GM21529 (cell line): Measurements from ENCODE around the gene PTPRN2.
"Not testable (repeated sequence)": the region's sequence is repeated elsewhere in the genome, so short reads cannot be mapped to it uniquely, and the experiment has no call there.

ENCODE experiments used
- ATAC-seq: cut with Tn5 transposase; IDR thresholded peaks from one replicate; pipeline ENCODE4 v1.9.1; 2021; ENCODE audit not compliant: unreplicated experiment

The PTPRN2 gene

GRCh38 chr7:157563467-157564135, 1024.0 kb downstream of the PTPRN2 start:
- ATAC-seq = not testable (repeated sequence)

DNA sequence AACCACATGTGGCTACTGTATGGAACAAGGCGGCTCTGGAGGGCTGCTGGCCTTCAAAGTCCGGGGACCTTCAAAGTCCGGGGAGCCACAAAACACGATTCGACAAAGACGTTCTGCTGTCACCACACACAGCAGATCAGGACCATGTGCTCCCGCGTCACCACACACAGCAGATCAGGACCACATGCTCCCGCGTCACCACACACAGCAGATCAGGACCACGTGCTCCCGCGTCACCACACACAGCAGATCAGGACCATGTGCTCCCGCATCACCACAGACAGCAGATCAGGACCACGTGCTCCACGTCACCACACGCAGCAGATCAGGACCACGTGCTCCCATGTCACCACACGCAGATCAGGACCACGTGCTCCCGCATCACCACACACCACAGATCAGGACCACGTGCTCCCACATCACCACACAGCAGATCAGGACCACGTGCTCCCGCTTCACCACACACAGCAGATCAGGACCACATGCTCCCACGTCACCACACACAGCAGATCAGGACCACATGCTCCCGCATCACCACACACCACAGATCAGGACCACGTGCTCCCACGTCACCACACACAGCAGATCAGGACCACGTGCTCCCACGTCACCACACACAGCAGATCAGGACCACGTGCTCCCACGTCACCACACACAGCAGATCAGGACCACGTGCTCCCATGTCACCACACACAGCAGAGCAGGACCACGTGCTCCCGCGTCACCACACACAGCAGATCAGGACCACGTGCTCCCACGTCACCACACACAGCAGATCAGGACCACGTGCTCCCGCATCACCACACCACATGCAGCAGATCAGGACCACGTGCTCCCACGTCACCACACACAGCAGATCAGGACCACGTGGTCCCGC, 1024.9 kb downstream of the PTPRN2 start:
- ATAC-seq = not testable (repeated sequence)

- no peak for ATAC-seq
These were observed 1025.7 kb downstream of the PTPRN2 start for GRCh38 chr7:157561816-157562410.

DNA sequence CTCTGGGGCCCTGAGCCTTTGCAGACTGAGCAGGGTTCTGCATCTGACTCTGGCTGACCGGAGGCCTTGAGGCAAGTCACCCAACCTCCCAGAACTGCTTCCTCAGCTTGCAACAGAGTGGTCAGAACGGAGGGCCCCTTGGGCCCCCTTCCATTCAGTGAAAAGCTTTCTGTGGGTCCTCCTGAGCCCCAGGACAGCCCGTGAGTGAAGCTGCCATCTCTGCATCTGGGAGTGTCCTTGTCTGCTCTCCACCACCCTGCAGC, 1026.2 kb downstream of the PTPRN2 start:
- no peak for ATAC-seq

DNA sequence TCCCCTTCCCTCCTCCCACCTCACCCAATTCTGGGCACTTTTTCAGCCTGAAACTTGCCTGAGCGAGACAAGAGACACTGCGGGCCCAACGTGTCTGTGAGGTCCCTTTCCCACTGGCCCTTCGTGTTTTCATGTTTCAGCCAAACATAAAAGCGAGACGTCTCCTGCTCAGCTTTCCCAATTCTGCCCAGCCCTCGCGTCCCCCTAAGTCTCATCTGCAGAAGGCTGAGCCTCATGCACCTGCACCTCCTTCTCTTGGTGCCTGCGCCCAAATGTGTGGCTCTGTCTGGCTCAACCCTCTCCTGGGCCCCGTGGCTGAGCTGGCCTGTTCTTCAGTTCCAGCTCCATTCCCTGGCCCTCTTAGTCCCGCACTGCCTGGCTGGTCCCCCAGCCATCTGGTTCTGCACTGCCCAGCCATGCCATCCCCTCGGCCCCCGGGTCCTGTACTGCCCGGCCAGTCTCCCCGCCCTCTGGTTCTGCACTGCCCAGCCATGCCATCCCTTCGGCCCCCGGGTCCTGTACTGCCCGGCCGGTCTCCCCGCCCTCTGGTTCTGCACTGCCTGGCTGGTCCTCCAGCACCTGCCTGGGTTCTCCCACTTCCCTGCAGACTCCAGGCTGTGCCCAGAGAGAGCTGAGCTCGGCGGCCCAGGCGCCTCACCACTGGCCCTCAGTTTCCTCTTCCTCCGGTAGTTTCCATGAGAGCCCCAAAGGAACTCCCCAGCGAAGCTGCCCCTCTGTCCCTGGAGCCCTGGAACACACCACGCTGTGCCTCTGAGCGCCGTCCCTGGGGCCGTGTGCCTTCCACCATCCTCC, 1026.7 kb downstream of the PTPRN2 start:
- ATAC-seq = no peak

GRCh38 chr7:157560258-157560654, 1027.4 kb downstream of the PTPRN2 start:
- ATAC-seq = no peak

DNA sequence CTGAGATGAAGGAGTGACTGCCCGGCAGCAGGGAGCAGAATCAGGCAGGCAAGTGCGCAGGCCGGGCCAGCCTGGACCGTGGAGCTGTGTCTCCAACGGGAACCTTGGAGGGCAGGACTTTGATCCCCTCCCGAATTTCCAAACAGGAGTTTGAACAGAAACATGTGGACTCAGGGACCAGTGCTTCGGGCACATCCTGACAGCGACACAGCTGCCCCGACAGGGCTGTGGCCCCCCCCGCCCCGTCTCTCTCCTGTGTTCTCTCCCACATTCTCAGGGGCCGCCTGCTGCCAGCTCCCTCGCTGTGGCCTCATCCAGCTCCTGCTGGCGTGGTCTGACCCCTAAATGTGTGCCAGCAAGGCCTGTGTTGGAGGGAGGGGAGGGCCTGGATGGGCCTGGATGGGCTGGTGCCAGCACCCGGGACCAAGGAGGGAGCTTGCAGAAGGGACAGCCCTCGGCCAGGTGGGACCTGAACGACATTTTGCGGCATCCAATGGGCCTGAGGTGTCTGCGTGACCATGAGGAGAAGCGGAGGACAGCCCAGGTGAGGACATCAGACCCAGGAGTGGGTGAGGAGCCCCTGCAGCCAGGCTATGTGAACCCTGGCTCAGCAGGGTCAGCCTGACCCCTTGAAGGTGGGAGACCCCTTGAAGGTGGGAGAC, 1027.9 kb downstream of the PTPRN2 start:
- no peak for ATAC-seq

DNA sequence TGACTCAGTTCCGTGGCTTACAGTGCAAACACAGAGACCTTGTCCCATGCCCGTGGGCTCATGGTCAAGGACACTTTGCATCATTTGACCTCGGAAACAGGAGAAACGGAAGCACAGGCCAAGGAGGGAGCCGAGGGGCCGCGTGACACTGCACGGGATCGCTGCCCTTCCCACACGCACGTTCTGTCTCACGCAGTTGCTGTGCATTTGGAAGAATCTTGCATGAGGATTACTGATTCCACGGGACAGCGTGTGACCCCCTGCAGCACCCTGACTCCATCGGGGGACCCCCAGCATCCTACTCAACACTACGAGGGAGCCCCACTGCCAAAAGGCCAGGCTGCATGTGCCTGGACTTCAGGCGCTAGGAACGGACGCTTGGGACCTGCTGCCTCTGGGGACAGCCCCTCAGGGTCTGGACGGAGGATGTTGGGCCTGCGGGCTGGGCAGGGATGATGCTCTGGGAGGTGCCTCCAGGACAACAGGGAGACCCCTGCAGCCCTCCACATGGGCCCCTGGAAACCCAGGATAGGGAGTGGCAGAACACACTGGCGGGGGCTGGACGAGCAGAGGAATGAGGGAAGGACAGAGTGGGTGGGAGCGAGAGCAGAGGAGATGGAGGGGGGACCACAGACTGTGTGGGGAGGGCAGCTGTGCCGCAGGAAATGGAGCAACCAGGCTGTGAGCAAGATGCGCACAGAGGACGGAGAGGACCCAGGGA, 1028.6 kb downstream of the PTPRN2 start:
- no peak for ATAC-seq

DNA sequence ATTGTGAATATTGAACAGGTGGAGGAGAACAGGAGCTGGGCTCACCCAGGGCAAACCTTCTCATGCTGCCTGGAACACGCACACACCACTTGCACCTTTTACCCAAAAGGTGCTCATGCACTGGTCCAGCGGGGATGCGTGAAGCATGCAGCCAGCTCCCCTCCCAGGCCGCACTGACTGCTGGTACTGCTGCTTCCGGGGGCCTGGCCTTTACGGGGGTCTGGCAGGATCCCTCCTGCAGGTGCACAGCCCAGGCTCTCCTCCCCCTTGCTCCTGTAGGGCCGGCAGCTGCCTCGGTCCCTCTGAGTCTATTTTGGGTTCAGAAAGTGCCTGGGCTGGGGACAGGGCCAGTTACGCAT, 1029.1 kb downstream of the PTPRN2 start:
- no peak for ATAC-seq

- no peak for ATAC-seq
These were observed 1029.6 kb downstream of the PTPRN2 start for GRCh38 chr7:157558061-157558460.

- ATAC-seq = no peak
These were observed 1030.4 kb downstream of the PTPRN2 start for GRCh38 chr7:157557263-157557662.

DNA sequence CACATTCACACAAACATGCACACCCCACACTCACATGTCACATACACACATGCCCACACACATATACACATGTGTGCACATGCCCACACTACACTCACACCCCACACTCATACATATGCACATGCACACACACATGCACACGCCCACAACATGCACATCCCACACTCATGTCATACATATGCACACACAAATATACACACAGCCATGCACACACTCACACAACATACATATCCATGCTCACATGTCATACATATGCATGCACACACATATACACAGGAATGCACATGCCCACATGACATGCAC, 1031.0 kb downstream of the PTPRN2 start:
- no peak for ATAC-seq

GRCh38 chr7:157555944-157556641, 1031.5 kb downstream of the PTPRN2 start:
- no peak for ATAC-seq

DNA sequence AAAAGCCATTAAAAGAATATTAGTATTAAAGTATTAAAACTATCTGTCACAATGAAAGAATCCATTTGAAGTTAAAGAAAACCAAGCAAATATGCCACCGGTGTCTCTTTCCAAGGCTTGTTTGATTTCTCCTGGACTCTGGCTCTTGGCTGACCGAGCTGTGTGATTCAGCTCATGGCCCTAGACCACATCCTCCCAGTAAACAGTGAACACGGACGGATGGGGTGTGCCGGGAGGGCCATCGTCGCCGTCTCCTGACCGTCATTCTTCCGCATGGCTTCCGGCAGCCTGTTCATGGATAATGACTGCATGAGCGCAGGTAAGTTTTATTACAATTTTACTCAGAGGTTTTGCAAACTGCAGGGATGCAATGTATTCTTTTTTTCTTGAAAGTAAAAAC, 1032.3 kb downstream of the PTPRN2 start:
- no peak for ATAC-seq

DNA sequence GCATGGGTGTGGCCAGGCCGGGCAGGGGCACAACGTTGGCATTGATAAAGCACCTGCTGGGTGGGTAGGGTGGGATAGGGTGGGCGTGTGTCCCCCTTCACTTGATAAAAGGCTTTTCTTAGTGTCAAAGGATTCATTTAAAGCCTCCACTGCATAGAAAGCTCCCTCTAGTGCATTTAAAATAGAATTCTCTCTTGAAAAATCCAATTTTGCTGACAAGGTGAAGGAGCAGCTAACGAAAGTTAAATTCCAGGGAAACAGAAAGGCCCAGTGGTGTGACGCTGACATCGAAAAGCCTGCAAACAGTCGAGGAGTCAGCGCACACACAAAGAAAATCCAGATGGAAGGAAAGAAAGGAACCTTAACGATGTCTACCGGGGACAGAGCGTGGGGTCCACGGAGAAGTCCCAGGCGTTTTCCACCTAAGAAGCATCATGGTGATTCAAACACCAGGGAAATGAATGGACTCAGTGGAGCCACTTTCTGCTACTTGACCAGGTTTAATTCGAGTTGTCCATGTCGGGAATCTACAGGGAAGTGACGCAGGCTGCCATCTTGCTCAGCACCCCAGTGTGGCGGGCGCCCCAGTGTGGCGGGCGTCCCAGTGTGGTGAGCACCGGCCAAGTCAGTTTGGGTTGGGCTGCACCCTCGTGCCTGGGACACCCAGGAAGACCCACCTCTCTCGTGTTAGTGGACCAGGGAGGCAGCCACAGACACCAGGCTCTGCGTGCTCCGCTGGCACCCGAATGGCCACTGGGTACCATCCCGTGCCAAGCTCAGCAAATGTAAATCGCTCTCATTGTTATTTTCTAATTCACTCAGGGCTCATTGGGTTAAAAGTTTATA, 1033.0 kb downstream of the PTPRN2 start:
- ATAC-seq = no peak

DNA sequence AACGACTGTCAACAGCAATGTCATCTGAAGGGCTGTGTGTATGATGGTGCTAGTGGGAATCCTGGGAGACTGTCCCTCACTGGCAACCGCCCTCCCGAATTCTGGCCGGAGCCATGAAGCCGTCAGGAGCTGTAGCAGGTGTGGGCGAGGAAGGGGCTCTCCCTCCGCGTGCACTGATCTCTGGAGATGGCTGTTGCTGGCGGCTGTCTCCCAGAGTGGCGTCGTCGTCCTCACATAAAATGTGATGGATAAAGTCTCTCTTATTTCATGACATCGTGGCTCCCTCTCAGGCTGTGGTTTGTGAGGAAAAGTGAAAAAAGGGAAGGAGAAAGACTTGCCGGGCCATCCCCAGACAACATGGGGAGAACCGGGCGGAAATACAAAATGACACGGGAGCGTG, 1034.4 kb downstream of the PTPRN2 start:
- no peak for ATAC-seq

DNA sequence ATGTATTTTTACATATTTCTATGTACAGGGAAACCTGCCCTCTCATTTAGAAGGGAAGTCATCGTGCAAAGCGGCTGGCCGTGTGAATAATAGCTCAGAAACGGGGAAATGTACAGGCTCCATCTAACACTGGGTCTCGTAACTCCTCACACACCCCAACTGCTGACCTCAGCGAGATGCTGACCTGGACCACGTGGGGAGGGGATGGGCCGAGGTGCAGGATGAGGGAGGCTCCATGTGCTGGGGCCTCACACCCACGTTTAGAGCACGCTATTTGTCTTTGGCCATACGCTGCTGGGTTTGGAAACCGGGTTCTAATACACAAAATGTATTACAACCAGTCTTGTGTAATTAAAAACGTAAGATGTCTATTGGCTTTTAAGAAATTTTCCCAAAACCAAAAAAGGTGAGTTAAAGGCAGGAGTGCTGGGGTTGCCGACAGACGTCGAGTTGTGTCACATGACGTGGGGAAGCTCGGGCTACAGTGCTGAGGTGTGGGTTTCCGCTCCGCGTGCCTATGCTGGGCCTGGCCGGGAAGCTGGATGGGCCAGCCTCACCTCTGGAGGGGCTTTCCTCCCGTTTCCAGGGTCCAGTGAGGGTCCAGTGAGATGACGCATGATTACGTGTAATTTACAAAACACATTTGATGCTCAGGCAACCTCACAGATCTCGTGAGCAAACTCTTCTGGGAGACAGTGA, 1035.2 kb downstream of the PTPRN2 start:
- ATAC-seq = no peak

DNA sequence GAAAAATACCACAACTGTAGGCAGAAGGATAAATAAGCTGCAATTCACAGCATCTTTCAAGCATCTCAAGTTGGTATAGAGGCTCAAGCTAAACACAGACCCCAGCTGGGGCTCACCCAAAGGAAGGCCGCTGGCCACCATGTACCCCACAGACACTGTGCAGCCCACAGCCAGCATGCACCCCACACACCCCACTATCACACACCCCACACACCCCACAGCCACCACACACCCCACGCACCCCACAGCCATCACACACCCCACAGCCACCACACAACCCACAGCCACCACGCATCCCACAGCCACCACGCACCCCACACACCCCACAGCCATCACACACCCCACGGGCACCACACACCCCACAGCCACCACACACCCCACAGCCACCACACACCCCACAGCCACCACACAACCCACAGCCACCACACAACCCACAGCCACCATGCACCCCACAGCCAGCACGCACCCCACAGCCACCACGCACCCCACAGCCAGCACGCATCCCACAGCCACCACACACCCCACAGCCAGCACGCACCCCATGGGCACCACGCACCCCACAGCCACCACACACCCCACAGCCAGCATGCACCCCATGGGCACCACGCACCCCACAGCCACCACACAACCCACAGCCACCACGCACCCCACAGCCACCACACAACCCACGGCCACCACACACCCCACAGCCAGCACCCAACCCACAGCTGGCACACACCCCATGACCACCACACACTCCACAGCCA, 1036.1 kb downstream of the PTPRN2 start:
- no peak for ATAC-seq
